HL-60 (cell line): ENCODE measurements around the gene AASDH.

Source experiments
- CTCF ChIP-seq: IDR thresholded peaks from one replicate; pipeline ENCODE4 v1.5.1; 2011; ENCODE audit warnings: low read length, control low read depth, inconsistent platforms; ENCODE audit not compliant: insufficient read depth
- GABPA ChIP-seq: IDR thresholded peaks from 2 replicates; pipeline ENCODE4 v1.6.1; 2012; ENCODE audit warnings: low read depth
- REST ChIP-seq: IDR thresholded peaks from 2 replicates; pipeline ENCODE4 v1.6.1; 2012; ENCODE audit warnings: low read depth; ENCODE audit not compliant: insufficient replicate concordance
- SPI1 ChIP-seq: IDR thresholded peaks from 2 replicates; pipeline ENCODE4 v1.6.1; 2012; ENCODE audit warnings: low read depth, mild to moderate bottlenecking, borderline replicate concordance

- TF ChIP-seq CTCF (no peak), GABPA (no peak), REST (no peak), SPI1 (no peak)
Measured at GRCh38 chr4:56345458-56345857, 41.8 kb downstream of the AASDH start.
